Umbilical cord (tissue), 2 donors: ENCODE measurements around the gene RPGRIP1. TPM values are rescaled to one million over a fixed set of nuclear protein-coding genes. Genes with fewer than 3 reads are reported as not detected.
"Not testable (repeated sequence)": the region's sequence is repeated elsewhere in the genome, so short reads cannot be mapped to it uniquely, and the experiment has no call there.

ENCODE experiments used
- DNase-seq: peaks from one replicate; pipeline ENCODE4 v3.0.0-alpha.2; 2015; ENCODE audit warnings: low spot score
- total RNA-seq: library from RNA; depleted of rRNA; stranded (reverse); fragments of >200 nt; gene quantifications from one replicate; pipeline ENCODE4 v1.2.3, GENCODE V29; 2014; ENCODE audit warnings: low replicate concordance; ENCODE audit not compliant: insufficient read depth

Gene RPGRIP1
- total RNA-seq, result not detected

DNA sequence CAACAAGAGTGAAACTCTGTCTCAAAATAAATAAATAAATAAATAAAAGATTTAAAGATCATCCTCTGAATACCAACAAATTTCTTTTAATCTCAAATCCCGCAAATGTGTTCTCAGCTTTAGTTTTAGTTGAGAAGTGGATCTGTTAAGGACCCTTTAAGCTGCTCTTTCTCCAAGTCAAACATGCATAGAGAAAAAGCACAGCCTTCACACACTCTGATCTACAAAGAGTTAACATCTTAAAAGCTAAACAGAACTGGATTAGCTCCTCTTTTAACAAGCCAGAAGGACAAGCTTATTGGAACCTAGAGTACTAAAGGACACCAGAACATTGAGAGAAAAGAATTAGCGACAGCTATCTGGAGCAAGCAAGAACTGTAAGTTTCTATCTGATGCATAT lies at the start of gene RPGRIP1:
RPGRIP1 (plus strand) TSS at position 301 of the 400 bp plus-strand sequence. CDS start 7,894 bp downstream, outside the sequence.
- DNase-seq, result no peak

DNA sequence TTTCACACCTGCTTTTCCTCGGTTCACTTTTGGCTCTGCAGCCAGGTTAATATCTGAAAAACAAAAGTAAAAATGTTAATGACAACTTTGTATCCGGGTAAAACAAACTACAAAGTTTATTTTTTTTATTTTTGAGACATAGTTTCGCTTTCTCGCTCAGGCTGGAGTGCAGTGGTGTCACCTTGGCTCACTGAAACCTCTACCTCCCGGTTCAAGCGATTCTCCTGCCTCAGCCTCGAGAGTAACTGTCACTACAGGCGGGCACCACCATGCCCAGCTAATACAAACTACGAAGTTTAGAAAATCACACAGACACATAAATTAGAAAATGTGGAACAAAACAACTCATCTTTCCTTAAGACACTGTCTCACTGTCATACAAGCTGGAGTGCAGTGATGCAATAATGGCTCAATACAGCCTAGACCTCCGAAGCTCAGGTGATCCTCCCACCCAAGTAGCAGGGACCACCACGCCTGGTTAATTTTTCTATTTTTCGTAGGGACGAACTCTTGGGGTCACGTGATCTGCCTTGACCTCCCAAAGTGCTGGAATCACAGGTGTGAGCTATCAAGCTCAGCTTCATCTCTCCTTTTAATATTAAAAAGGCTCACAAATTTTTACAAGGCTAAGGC lies 48.7 kb upstream of the RPGRIP1 start:
- no peak for DNase-seq

DNA sequence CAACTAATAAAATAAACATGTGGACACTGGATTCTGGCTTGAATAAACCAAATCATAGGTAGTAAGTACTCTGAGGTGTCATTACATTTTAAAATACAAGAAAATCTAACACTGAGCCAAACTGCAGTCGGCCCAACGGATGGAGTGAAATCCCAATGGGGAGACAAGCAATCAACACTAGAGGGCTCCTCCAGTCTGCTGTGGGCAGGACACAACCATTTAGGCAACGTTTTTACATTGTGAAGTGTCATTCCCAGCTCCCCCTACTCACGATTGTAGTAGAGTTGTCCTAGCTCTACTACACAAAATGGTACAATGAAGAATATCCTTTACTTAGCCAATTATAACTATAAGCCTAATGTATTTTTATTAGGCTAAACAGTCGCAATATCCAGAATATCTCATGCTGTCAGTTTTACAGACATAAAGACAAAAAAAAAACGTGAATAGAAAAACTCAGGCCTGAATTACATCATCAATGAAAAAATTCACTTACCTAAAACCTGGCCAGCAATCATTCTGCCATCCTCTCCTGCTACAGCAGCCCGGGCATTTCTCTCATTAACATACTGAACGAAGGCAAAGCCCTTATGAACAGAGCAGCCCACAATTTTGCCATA lies 46.3 kb upstream of the RPGRIP1 start:
- no peak for DNase-seq

DNA sequence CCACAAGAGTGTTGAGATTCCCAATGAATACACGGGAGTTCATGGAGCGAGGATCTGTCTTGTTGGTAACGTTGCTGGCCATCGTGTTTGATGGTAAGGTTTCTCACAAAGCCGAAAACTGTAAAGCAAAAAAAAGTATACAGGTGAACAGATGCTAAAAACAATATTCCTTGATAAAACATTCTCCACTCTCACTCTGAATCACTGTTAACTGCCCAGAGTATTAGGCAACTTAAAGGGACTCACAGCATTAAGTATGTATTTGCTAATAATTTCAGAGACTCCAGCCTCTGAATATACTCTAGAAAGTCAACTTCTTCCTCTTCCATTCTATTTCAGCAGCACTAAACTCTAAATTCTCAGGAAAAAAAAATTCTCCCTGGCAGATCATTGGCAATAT lies 45.8 kb upstream of the RPGRIP1 start:
- no peak for DNase-seq

DNA sequence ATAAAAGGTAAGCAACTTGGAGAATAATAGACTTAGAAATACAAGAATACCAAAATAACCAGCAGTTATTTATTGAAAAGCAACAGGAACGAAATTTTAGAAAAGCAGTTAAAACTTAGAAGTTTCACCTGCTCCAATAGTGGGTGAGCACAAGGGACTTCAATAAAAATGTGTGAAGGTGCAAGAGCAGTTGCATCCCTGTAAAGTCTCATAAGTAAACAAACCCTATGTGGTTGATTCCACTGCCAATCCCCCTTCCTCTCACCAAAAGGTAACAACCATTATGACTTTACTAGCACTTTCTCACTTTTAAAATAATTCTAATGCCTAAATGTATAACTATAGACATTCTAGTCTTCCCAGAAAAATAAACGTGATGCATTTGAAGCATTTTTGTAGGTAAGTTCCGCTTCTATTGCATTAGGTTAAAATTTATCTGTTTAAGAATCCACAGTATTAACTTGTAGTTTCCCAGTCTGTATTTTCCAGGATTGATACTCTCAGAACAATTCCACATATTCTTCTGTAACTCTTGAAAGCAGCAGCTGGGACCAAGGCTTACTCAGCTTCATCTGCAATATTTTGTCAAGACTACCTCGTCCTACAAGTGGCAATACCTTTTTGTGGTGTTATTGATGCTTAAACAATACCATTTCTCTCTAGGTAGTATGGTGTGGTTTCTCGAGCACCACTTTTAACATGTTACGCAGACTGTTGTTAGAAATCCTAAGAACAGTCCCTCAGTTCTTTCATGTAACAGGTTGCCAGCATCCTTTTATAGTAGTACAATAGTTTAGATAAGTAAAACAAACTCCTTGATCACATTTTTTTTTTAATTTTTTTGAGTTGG lies 42.7 kb upstream of the RPGRIP1 start:
- DNase-seq, result no peak

DNA sequence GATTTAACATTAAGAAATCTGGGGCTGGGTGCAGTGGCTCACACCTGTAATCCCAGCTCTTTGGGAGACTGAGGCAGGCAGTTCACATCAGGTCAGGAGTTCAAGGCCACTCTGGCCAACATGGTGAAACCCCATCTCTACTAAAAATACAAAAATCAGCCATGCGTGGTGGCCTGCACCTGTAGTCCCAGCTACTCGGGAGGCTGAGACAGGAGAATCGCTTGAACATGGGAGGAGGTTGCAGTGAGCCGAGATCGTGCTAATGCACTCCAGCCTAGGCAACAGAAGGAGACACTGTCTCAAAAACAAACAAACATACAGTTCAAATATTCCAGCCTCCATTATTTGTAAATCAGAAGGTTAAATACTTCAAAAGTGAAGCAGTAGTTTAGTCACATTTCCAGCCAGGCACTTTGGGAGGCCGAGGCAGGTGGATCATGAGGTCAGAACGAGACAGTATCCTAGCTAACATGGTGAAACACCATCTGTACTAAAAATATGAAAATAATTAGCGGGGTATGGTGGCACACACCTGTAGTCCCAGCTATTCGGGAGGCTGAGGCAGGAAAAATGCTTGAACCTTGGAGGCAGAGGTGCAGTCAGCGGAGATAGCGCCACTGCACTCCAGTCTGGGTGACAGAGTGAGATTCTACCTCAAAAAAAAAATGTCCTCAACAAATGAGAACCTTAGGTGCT lies 40.9 kb upstream of the RPGRIP1 start:
- no peak for DNase-seq

DNA sequence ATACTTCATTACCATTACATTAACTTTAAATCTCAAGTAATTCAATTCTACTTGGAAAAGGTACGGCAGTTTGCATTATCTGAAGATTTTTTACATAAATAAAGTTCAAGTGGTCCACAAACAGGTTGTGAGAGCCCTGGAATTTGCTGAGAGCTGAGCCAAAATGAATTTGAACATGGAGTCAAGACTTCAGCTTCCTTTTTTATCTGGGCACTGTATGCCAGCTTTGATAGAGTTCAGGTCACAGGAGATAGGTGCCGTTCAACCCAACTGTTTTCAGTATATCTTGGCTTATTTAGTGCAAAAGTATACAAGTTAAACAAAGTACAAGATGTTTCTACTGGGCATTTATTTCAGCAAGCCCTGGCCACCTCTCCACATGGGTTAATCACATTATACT lies 39.5 kb upstream of the RPGRIP1 start:
- no peak for DNase-seq

DNA sequence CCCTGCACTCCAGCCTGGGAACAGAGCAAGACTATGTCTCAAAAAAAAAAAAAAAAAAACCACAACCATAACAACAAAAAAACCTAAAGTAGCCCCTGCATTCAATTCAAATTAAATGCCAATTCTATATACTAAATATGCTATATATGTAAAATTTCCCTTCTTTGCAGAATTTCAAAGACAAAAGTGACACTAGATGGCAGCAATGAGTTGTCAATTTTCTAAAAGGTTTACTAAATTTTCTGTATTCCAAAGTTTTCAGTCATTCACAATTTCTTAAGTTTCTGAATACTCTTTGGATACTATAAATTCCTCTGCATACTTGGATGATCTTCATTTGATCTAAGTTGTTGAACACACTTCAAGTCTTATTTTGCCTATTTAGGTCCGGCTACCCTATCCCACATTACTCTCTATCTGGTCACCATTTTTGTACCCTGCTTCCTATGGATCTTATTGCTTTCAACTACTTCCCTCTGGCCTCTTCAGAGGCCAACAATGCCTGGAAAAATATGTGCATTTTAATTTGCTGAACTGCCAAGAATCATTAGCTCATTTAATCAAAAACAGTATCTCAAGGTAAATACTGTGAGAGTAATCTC lies 38.6 kb upstream of the RPGRIP1 start:
- no peak for DNase-seq

DNA sequence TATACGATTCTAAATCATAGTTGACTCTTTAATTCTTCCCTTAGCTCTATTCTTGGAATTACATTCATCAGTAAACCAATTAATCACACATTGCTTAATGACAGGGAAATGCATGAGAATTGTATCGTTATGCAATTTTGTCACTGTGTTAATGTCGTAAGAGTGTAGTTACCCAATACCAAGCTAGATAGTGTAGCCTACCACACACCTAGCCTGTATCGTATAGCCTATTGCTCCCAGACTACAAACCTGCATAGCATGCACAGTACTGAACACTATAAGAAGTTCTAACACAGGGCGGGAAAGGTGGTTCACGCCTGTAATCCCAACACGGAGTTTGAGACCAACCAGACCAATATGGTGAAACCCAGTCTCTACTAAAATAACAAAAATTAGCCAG lies 35.3 kb upstream of the RPGRIP1 start:
- no peak for DNase-seq

DNA sequence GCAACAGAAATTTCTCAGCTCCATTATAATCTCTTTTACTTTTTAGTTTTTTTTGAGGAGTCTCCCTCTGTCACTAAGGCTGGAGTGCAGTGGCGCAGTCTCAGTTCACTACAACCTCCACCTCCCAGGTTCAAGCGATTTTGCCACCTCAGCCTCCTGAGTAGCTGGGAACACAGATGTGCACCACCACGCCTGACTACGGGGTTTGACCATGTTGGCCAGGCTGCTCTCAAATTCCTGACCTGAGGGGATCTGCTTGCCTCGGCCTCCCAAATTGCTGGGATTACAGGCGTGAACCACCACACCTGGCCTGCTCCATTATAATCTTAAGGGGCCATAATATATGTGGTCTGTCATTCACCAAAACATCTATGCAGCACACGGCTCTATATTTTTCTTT lies 34.1 kb upstream of the RPGRIP1 start:
- no peak for DNase-seq

DNA sequence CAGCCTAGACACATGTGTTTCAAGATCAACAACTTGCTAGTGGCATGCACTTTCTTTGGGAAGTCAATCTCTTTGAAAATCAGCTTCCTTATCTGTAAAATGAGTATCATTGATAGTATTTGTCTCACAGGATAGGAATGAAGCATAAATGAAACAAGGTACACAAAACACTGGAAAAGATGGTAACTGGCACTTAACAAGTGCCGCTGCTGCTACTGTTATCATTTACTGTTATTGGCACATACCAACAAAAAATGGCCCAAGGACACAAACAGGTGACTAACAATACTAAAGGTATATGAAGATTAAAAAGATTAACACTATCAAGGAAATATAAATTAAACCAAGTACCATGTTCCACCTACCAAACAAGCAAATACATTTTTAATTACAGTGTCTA lies 31.5 kb upstream of the RPGRIP1 start:
- no peak for DNase-seq

DNA sequence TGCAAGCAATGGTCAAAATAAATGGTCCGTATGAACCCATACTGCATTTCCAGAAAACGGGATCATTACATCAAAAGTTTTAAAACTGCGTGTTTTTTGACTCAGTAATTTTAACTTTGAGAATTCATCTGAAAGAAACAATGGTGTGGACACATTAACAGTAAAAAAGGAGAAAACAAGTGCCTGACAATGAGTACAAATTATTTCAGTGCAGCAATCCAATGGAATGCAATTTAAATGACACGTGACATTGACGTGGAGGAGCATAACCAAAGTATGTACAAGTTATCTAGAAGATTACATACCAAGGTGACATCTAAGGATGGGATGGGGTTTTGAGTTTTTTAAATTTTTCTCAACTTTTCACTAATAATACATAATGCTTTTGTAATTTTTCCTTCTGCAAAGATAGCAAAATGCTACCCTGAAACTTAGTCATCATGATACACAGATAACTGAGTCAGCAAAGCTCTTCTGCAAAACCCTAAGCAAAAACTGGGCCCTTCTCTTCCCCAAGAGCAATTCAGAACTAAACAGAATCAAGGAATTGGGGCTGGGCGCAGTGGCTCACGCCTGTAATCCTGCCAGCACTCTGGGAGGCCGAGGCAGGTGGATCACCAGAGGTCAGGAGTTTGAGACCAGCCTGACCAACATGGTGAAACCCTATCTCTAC lies 31.0 kb upstream of the RPGRIP1 start:
- no peak for DNase-seq

DNA sequence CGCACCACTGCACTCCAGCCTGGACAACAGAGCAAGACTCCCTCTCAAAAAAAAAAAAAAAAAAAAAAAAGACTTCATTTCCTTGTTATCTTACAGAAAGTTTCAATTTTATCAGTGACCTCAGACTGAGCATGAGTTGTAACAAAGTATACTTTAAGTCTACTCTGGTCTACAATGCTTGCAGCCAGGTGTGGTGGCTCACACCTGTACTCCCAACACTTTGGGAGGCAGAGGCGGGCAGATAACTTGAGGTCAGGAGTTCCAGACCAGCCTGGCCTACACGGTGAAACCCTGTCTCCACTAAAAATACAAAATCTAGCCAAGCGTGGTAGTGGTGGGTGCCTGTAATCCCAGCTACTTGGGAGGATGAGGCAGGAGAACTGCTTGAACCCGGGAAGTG lies 28.7 kb upstream of the RPGRIP1 start:
- DNase-seq, result no peak

DNA sequence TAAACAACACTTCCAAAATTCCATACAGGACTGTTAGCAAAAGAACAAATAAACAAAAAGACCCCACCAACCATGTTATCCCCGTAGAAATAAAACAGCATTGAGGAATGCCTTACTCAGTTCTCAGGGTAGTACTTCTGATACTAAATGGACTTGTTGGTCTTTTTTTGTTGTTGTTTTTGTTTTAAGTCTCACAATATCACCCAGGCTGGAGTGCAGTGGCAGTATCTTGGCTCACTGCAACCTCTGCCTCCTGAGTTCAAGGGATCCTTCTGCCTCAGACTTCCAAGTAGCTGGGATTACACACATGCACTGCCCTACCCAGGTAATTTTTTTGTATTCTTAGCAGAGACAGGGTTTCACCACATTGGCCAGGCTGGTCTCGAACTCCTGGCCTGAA lies 27.7 kb upstream of the RPGRIP1 start:
- no peak for DNase-seq

DNA sequence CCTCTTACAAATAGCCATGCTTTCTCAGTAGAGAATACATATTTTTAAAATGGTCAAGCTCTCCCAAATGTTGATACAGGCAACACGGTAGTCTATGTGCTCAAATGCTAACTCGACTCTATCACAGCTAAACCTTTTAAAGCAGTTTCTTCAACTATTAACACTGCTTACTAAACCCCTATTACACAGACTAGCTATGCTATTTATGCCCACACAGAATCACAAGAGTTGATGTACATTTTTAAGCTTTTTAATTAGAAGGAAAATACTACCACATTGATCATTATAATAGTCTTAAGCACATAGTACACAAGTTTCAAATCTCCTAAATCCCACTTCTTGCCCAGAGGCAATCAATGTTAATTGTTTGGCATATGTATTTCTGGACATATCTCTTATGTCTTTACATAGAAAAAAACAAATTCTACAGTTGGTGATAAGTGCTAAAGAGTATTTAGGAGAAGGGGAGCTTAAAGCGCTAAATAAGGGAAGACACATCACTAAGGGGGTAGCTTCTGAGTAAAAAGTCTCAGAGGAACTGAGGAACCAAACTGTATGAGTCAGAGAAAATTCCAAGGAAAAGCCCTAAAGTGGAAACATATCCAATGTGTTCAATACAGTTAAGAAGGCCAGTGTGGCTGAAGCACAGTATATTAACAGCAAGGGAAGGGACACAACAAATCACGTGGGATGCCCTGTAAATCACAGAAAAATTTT lies 24.3 kb upstream of the RPGRIP1 start:
- no peak for DNase-seq

DNA sequence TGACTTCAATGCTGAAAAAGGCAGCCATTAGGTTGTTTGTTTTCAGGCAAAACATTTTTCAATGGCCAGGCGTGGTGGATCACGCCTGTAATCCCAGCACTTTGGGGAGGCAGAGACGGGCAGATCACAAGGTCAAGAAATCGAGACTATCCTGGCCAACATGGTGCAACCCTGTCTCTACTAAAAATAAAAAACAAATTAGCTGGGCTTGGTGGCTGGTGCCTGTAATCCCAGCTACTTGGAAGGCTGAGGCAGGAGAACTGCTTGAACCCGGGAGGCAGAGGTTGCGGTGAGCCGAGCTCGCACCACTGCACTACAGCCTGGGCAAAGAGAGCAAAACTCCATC lies 23.8 kb upstream of the RPGRIP1 start:
- DNase-seq, result not testable (repeated sequence)

DNA sequence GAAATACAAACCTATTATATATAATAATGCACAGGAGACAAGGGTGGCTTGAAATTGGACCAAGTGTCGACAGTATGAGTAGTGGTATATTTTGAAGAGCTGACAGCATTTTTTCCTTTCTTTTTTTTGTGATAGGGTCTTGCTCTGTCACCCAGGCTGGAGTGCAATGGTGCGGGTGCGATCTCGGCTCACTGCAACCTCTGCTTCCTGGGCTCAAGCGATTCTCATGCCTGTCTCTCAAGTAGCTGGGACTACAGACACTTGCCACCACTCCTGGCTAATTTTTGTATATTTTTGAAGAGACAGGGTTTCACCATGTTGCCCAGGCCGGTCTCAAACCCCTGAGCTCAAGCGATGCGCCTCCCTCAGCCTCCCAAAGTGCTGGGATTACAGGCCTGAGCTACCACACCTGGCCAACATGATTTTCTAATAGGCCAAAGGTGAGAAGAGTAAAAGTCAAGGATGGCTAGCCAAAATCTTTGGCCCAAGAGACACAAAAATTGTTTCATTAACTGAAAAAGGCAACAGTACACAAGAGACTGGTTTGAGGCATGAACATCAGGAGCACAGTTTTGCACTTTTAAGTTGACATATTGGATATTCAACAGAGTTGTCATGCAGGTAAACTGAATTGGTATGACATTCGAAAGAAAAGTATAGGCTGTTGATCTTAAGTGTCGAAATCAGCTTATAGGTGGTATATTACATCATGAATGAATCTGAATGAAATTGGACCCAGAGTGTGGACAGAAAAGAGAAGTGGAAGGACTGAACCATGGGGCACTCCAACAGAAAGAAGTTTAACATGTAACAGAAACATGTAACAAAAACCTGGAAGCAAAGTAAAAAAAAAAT lies 23.1 kb upstream of the RPGRIP1 start:
- DNase-seq, result no peak

DNA sequence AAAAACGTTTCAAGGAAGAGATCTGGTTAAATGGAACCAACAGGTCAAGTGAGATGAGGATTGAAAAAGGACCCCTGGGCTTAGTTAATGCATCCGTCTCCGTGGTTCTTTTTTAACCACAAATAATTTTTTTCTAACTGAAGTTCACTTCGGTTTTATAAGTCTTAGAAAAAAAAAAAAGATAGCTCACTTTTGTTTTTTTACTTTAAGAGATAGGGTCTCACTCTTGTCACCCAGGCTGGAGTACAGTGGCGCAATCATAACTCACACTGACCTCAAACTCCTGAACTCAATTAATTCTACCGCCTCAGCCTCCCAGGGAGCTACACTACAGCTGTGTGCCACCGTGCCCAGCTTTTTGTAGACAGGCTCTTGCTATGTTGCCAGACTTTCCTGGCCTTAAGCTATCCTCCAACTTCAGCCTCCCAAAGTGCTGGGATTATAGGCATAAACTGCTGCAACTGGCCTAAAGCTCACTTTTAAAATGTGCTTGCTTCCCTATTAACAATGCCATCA lies 22.4 kb upstream of the RPGRIP1 start:
- DNase-seq, result no peak
